ENCODE measurements around the gene CFAP46. TPM values are rescaled to one million over a fixed set of nuclear protein-coding genes. Genes with fewer than 3 reads are reported as not detected.

The CFAP46 gene
- total and polyA plus RNA-seq, 2 experiments from 2014 or later: 3.1 to 5.4 TPM

DNA sequence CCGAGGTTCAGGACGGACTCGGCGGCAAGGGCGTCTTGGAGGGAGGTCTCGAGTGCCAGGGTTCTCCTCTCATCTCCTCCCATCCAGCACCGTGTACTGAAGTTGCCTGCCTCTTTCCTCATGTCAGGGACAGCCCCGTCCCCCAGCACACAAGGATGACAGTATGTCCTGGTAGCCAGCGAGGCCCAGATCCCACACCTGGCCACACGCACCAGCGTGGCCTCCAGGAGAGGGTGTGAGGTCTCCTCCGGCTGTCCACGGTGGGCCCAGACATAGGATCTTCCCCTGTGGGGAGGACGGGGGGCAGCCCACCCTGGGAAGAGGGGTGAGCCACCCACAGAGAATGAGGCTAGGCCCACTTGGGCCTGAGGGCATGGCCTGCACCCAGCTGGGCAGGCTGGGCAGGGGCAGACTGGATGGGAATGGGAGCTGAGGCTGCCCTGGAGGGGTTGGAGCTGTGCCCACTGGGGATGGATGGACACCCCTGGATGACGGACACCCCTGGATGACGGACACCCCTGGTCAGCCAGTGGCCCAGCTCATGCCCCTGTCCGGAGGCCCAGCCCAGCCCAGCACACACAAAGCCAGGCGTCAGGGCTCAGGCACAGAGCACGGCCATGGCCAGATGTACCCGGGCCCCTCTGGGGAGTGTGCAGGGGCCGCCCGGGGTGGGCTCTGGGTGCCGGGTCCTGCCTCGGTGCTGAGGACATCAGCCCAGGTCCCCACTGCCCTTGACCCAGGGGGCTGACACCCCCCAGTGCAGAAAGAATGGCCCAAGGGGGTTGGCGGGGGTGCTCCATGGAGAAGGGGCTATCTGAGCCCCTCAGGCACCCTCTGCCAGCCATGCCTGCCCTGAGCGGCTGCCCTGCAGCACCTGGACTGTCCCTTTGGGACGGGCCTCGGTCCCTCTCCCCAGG is 30.9 kb upstream of the CFAP46 start:
- Mint-ChIP-seq H3K4me3 (no peak overlapping the region), H3K27ac (no peak overlapping the region), H3K4me1 (peaks cover 19% of the 10 kb centered on the region), H3K36me3 (ENCODE audit: low read depth) (no peaks in the 10 kb centered on the region), H3K27me3 (ENCODE audit: insufficient read depth, low read depth, poor library complexity) (peaks cover 15% of the 10 kb centered on the region), H3K9me3 (no peaks in the 10 kb centered on the region)
- Histone ChIP-seq H4K20me1 (replicated peaks; ENCODE audit: insufficient read depth) (no peaks in the 10 kb centered on the region), H3K36me3 (ENCODE audit: insufficient read depth) (no peaks in the 10 kb centered on the region), H3K9me2 (ENCODE audit: insufficient read depth) (no peaks in the 10 kb centered on the region), H2AFZ (no peak overlapping the region), H3K4me1 (ENCODE audit: insufficient read depth) (peaks cover 7% of the 10 kb centered on the region), H3K27ac (ENCODE audit: low read depth) (no peak overlapping the region), H3K79me2 (replicated peaks; ENCODE audit: insufficient read depth) (no peaks in the 10 kb centered on the region), H3F3A (replicated peaks; ENCODE audit: low read depth) (no peaks in the 10 kb centered on the region), H3K4me3 (no peak overlapping the region), H3K4me2 (no peak overlapping the region), H3K27me3 (ENCODE audit: insufficient read depth) (no peaks in the 10 kb centered on the region)
- TF ChIP-seq NANOG (IDR thresholded peaks at IDR 0.05; ENCODE audit: borderline replicate concordance) (no peak), ZNF114 (CRISPR knock-in tag; IDR thresholded peaks at IDR 0.05) (no peak)
- TF ChIP-seq, protein P1, sequence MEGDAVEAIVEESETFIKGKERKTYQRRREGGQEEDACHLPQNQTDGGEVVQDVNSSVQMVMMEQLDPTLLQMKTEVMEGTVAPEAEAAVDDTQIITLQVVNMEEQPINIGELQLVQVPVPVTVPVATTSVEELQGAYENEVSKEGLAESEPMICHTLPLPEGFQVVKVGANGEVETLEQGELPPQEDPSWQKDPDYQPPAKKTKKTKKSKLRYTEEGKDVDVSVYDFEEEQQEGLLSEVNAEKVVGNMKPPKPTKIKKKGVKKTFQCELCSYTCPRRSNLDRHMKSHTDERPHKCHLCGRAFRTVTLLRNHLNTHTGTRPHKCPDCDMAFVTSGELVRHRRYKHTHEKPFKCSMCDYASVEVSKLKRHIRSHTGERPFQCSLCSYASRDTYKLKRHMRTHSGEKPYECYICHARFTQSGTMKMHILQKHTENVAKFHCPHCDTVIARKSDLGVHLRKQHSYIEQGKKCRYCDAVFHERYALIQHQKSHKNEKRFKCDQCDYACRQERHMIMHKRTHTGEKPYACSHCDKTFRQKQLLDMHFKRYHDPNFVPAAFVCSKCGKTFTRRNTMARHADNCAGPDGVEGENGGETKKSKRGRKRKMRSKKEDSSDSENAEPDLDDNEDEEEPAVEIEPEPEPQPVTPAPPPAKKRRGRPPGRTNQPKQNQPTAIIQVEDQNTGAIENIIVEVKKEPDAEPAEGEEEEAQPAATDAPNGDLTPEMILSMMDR (conservative IDR thresholded peaks at IDR 0.05; ENCODE audit: low read depth in 2 of 2): no peak
- TF ChIP-seq, protein P2, sequence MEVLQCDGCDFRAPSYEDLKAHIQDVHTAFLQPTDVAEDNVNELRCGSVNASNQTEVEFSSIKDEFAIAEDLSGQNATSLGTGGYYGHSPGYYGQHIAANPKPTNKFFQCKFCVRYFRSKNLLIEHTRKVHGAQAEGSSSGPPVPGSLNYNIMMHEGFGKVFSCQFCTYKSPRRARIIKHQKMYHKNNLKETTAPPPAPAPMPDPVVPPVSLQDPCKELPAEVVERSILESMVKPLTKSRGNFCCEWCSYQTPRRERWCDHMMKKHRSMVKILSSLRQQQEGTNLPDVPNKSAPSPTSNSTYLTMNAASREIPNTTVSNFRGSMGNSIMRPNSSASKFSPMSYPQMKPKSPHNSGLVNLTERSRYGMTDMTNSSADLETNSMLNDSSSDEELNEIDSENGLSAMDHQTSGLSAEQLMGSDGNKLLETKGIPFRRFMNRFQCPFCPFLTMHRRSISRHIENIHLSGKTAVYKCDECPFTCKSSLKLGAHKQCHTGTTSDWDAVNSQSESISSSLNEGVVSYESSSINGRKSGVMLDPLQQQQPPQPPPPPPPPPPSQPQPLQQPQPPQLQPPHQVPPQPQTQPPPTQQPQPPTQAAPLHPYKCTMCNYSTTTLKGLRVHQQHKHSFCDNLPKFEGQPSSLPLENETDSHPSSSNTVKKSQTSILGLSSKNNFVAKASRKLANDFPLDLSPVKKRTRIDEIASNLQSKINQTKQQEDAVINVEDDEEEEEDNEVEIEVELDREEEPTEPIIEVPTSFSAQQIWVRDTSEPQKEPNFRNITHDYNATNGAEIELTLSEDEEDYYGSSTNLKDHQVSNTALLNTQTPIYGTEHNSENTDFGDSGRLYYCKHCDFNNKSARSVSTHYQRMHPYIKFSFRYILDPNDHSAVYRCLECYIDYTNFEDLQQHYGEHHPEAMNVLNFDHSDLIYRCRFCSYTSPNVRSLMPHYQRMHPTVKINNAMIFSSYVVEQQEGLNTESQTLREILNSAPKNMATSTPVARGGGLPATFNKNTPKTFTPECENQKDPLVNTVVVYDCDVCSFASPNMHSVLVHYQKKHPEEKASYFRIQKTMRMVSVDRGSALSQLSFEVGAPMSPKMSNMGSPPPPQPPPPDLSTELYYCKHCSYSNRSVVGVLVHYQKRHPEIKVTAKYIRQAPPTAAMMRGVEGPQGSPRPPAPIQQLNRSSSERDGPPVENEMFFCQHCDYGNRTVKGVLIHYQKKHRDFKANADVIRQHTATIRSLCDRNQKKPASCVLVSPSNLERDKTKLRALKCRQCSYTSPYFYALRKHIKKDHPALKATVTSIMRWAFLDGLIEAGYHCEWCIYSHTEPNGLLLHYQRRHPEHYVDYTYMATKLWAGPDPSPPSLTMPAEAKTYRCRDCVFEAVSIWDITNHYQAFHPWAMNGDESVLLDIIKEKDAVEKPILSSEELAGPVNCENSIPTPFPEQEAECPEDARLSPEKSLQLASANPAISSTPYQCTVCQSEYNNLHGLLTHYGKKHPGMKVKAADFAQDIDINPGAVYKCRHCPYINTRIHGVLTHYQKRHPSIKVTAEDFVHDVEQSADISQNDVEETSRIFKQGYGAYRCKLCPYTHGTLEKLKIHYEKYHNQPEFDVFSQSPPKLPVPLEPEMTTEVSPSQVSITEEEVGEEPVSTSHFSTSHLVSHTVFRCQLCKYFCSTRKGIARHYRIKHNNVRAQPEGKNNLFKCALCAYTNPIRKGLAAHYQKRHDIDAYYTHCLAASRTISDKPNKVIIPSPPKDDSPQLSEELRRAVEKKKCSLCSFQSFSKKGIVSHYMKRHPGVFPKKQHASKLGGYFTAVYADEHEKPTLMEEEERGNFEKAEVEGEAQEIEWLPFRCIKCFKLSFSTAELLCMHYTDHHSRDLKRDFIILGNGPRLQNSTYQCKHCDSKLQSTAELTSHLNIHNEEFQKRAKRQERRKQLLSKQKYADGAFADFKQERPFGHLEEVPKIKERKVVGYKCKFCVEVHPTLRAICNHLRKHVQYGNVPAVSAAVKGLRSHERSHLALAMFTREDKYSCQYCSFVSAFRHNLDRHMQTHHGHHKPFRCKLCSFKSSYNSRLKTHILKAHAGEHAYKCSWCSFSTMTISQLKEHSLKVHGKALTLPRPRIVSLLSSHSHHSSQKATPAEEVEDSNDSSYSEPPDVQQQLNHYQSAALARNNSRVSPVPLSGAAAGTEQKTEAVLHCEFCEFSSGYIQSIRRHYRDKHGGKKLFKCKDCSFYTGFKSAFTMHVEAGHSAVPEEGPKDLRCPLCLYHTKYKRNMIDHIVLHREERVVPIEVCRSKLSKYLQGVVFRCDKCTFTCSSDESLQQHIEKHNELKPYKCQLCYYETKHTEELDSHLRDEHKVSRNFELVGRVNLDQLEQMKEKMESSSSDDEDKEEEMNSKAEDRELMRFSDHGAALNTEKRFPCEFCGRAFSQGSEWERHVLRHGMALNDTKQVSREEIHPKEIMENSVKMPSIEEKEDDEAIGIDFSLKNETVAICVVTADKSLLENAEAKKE (CRISPR knock-in tag; IDR thresholded peaks at IDR 0.05): no peak
- no peak for DNase-seq (ENCODE audit: low spot score)
- ATAC-seq: no peak
